ENCODE measurements around the gene TGFB1.

The TGFB1 gene

GRCh38 chr19:41341669-41342490 is 11.8 kb downstream of the TGFB1 start:
- no peak overlapping the region for H3K4me3 ChIP-seq (ENCODE audit: low read depth, low read length)
- DNase-seq (ENCODE audit: low read depth): no peak
- TF ChIP-seq CTCF (IDR thresholded peaks at IDR 0.05; ENCODE audit: low read depth, low read length, missing control alignments): peak; percentile 7

DNA sequence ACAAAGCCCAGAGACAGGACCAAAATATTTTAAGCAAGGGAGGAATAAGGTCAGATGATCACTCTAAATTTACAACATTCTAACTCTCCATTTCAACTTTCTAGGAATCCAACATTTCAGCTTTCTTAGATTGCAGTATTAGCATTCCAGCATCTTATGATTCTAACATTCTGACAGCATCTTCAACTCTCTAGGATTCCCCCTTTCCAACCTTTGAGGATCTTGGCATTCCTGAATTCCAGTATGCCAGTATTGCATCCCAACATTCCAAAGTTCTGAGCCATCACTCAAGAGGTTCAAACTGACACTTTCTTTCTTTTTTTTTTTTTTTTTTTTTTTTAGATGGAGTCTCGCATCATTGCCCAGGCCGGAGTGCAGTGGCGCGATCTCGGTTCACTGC is 13.8 kb downstream of the TGFB1 start:
- no peak for DNase-seq (ENCODE audit: low read depth)
- TF ChIP-seq CTCF (IDR thresholded peaks at IDR 0.05; ENCODE audit: low read depth, low read length, missing control alignments): no peak
- H3K4me3 ChIP-seq (ENCODE audit: low read depth, low read length): no peak overlapping the region

GRCh38 chr19:41335467-41335866 is 18.3 kb downstream of the TGFB1 start:
- no peak for DNase-seq (ENCODE audit: low read depth)
- TF ChIP-seq CTCF (IDR thresholded peaks at IDR 0.05; ENCODE audit: low read depth, low read length, missing control alignments): no peak
- no peak overlapping the region for H3K4me3 ChIP-seq (ENCODE audit: low read depth, low read length)

DNA sequence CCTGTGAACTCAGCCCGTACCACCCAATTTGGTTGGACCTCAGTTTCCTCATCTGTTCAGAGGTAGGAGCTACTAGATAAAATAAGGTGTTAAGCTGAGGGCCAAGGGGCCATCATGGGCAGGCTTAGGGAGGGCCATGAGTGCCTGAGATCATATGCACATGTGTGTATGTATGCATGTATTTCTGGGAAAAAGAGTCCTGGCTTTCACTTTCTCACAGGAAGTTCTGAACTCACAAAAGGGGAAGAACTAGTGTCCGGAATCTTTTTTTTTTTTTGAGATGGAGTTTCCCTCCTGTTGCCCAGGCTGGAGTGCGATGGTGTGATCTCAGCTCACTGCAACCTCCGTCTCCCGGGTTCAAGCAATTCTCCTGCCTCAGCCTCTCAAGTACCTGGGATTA is 18.9 kb downstream of the TGFB1 start:
- no peak for DNase-seq (ENCODE audit: low read depth)
- TF ChIP-seq CTCF (IDR thresholded peaks at IDR 0.05; ENCODE audit: low read depth, low read length, missing control alignments): no peak
- H3K4me3 ChIP-seq (ENCODE audit: low read depth, low read length): no peak overlapping the region

DNA sequence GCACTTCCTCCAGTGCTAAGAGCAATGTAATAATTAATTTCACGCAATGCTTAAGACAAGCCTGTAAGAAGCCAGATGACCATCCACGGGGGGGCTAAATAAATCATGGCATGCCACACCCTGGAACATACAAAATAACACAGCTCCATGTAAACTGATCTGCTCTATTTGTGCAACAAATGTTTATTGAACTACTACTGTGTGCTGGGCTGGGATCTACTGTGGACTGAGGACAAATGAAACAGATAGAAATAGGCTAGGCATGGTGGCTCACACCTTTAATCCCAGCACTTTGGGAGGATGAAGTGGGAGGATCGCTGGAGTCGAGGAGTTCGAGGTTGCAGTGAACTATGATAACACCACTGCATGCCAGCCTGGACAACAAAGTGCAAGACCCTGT is 21.3 kb downstream of the TGFB1 start:
- no peak for DNase-seq (ENCODE audit: low read depth)
- H3K4me3 ChIP-seq (ENCODE audit: low read depth, low read length): no peak overlapping the region
- TF ChIP-seq CTCF (IDR thresholded peaks at IDR 0.05; ENCODE audit: low read depth, low read length, missing control alignments): no peak

DNA sequence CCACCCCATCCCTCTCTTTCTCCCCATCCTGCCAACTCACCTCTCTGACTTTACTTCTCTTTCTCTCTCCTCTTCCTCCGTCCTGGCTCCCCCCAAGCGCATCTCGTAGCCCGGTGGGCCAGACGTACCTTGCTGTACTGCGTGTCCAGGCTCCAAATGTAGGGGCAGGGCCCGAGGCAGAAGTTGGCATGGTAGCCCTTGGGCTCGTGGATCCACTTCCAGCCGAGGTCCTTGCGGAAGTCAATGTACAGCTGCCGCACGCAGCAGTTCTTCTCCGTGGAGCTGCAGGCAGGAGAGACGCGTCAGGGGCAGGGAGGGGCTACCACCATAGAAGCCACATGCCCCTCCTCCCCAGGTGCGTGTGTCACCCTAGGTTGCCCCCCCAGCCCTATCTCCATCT is 21.7 kb downstream of the TGFB1 start:
- DNase-seq (ENCODE audit: low read depth): no peak
- H3K4me3 ChIP-seq (ENCODE audit: low read depth, low read length): no peak overlapping the region

More for the DNA sequence above, 21.7 kb downstream of the TGFB1 start:
- TF ChIP-seq CTCF (IDR thresholded peaks at IDR 0.05; ENCODE audit: low read depth, low read length, missing control alignments): no peak
